Fibroblast of lung (primary cell): ENCODE measurements around the gene TMEM154.

Source experiments
- CTCF ChIP-seq, 2 donors: IDR thresholded peaks in 1 of 2; conservative IDR thresholded peaks in 1 of 2; 1 replicate in 1 of 2; 2 replicates in 1 of 2; pipeline ENCODE4 v1.5.1; 2011 to 2012; ENCODE audit warnings: low read length in 2 of 2, control low read depth in 1 of 2, inconsistent platforms in 1 of 2, low read depth in 1 of 2, mild to moderate bottlenecking in 1 of 2
- EZH2 ChIP-seq: IDR thresholded peaks from 2 replicates; pipeline ENCODE4 v1.5.1; 2012; ENCODE audit warnings: low read length, control low read depth, mild to moderate bottlenecking; ENCODE audit errors: missing control alignments

DNA sequence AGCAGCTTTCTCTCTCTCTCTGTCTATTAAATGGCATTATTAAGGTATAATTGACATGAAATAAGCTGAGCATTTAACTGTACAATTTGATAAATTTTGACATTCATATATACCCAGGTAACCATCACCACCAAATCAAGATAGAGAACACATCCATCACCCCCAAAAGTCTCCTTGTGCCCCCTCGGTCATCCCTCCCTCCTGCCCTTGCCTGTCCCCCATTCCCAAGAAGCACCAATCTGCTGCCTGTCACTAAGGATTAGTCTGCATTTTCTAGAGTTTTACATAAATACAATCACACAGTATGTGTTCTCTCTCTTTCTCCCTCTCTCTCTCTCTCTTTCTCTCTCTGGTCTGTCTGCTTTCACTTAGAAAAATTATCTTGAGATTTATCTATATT, 25.0 kb upstream of the TMEM154 start:
- TF ChIP-seq CTCF (conservative IDR thresholded peaks at IDR 0.05 in 1 of 2, IDR thresholded peaks at IDR 0.05 in 1 of 2; ENCODE audit: low read depth in 1 of 2, low read length in 2 of 2) (no peak), EZH2 (no peak)
